HG02840 (cell line): ENCODE data around the gene TACSTD2.
A peak's percentile ranks its signal among the peaks of the same experiment; 100 is the strongest.
"Not testable (repeated sequence)": the region's sequence is repeated elsewhere in the genome, so short reads cannot be mapped to it uniquely, and the experiment has no call there.

ENCODE experiments used
- ATAC-seq: cut with Tn5 transposase; IDR thresholded peaks from one replicate; pipeline ENCODE4 v1.9.1; 2021; ENCODE audit warnings: mild to moderate bottlenecking, moderate library complexity, moderate number of reproducible peaks; ENCODE audit not compliant: unreplicated experiment, low FRiP score

Gene TACSTD2

GRCh38 chr1:58568271-58568860, 8.7 kb downstream of the TACSTD2 start:
- ATAC-seq: no peak

- ATAC-seq: no peak
Measured at GRCh38 chr1:58566339-58566738, 10.7 kb downstream of the TACSTD2 start.

- ATAC-seq: not testable (repeated sequence)
Measured at GRCh38 chr1:58563715-58564114, 13.3 kb downstream of the TACSTD2 start.

- no peak for ATAC-seq
Measured at GRCh38 chr1:58561633-58562032, 15.4 kb downstream of the TACSTD2 start.

GRCh38 chr1:58555393-58555792, 21.7 kb downstream of the TACSTD2 start:
- ATAC-seq: no peak

GRCh38 chr1:58551186-58552140, 25.6 kb downstream of the TACSTD2 start:
- no peak for ATAC-seq

GRCh38 chr1:58549291-58549690, 27.8 kb downstream of the TACSTD2 start:
- ATAC-seq: not testable (repeated sequence)

- no peak for ATAC-seq
Measured at GRCh38 chr1:58548371-58548770, 28.7 kb downstream of the TACSTD2 start.

GRCh38 chr1:58546520-58547308, 30.3 kb downstream of the TACSTD2 start, which contains the start of gene OMA1:
OMA1 (minus strand) TSS chr1:58546726; CDS start chr1:58539294, 7,432 bp downstream.
- peak; percentile 98 for ATAC-seq

- ATAC-seq: peak; percentile 48
Measured at GRCh38 chr1:58545591-58546519, 31.2 kb downstream of the TACSTD2 start.

- ATAC-seq: no peak
Measured at GRCh38 chr1:58543260-58543659, 33.8 kb downstream of the TACSTD2 start.

- no peak for ATAC-seq
Measured at GRCh38 chr1:58539553-58539952, 37.5 kb downstream of the TACSTD2 start.

GRCh38 chr1:58538821-58539220, 38.2 kb downstream of the TACSTD2 start:
- ATAC-seq: no peak

- not testable (repeated sequence) for ATAC-seq
Measured at GRCh38 chr1:58531842-58532241, 45.2 kb downstream of the TACSTD2 start.

- no peak for ATAC-seq
Measured at GRCh38 chr1:58529284-58529683, 47.8 kb downstream of the TACSTD2 start.

GRCh38 chr1:58528518-58528917, 48.5 kb downstream of the TACSTD2 start:
- no peak for ATAC-seq
